ENCODE measurements around the gene TLR7. TPM values are rescaled to one million over a fixed set of nuclear protein-coding genes. Genes with fewer than 3 reads are reported as not detected.

TLR7 gene
- total RNA-seq, 1 experiment from 2014 or later = not detected

GRCh38 chrX:12865359-12865758 is 1.5 kb upstream of the TLR7 start:
- no peak overlapping the region for H3K9ac ChIP-seq (ENCODE audit: extremely low read depth, insufficient read length, low read length)
- H3K27me3 ChIP-seq (ENCODE audit: insufficient read depth, low read length) = no peaks in the 10 kb centered on the region
- no peak overlapping the region for H4K91ac ChIP-seq (ENCODE audit: insufficient read length, low read depth, low read length)
- H3K4ac ChIP-seq (ENCODE audit: low read depth, low read length) = no peak overlapping the region
- Mint-ChIP-seq H3K4me1 (no peaks in the 10 kb centered on the region), H3K36me3 (ENCODE audit: insufficient read depth in 1 of 3, low read depth in 3 of 3) (peaks cover 2 to 13% (median 10%) of the 10 kb centered on the region in 3 experiments; a peak in 5 of 7 replicates), H3K4me3 (no peak overlapping the region), H3K9me3 (peaks cover 65 to 86% of the 10 kb centered on the region in 2 experiments), H3K27me3 (ENCODE audit: low read depth) (no peaks in the 10 kb centered on the region), H3K27ac (no peak overlapping the region)
- no peak overlapping the region for H2AK5ac ChIP-seq (ENCODE audit: insufficient read length, low read length)
- no peak overlapping the region for H2BK12ac ChIP-seq (ENCODE audit: insufficient read length, low read depth, low read length)
- H3K14ac ChIP-seq (ENCODE audit: insufficient read depth, low read length) = no peak overlapping the region
- H2BK15ac ChIP-seq (ENCODE audit: low read depth, low read length) = no peak overlapping the region
- no peaks in the 10 kb centered on the region for H3K4me1 ChIP-seq (ENCODE audit: insufficient read depth, low read length)
- DNase-seq = no peak
- no peak overlapping the region for H2BK20ac ChIP-seq (ENCODE audit: low read depth, low read length, poor library complexity, severe bottlenecking)
- no peak overlapping the region for H3K18ac ChIP-seq (ENCODE audit: insufficient read length, low read depth, low read length)
- H4K20me1 ChIP-seq (ENCODE audit: control insufficient read depth, insufficient read depth, insufficient read length) = no peaks in the 10 kb centered on the region
- H3K56ac ChIP-seq (ENCODE audit: insufficient read length, low read depth, low read length) = no peak overlapping the region
- no peak overlapping the region for H3K4me2 ChIP-seq (ENCODE audit: insufficient read depth, insufficient read length, low read length)
- H4K5ac ChIP-seq (ENCODE audit: insufficient read length, low read depth, low read length) = no peak overlapping the region
- no peak overlapping the region for H2BK5ac ChIP-seq (ENCODE audit: insufficient read length, low read length)
- no peak overlapping the region for H3T11ph ChIP-seq (ENCODE audit: low read length)
- WGBS (ENCODE audit: extremely low coverage, insufficient read length, low lambda C conversion rate) = no CpG with 5 or more reads among the region's 7 CpGs
- no peak overlapping the region for H3K23ac ChIP-seq (ENCODE audit: insufficient read length, low read depth, low read length)
- no peak overlapping the region for H3K27ac ChIP-seq (ENCODE audit: insufficient read length, low read depth, low read length)
- H3K23me2 ChIP-seq (ENCODE audit: insufficient read length, low read depth, low read length, poor library complexity, severe bottlenecking) = no peaks in the 10 kb centered on the region
- H2AFZ ChIP-seq (ENCODE audit: low read length) = no peak overlapping the region
- no peaks in the 10 kb centered on the region for H3K79me2 ChIP-seq (ENCODE audit: insufficient read depth, low read length)
- no peak for TF ChIP-seq CTCF (conservative IDR thresholded peaks at IDR 0.05)
- H3K9me3 ChIP-seq (ENCODE audit: control insufficient read depth, low read depth, low read length) = peaks cover 5% of the 10 kb centered on the region
- no peak overlapping the region for H4K8ac ChIP-seq (replicated peaks; ENCODE audit: insufficient read length, low read depth, low read length)
- no peaks in the 10 kb centered on the region for H3K79me1 ChIP-seq (ENCODE audit: insufficient read depth, low read depth, low read length, poor library complexity, severe bottlenecking)
- H2BK120ac ChIP-seq (ENCODE audit: low read depth, low read length, poor library complexity, severe bottlenecking) = no peak overlapping the region
